GM18873 (cell line): ENCODE results near the gene KRTAP12-2.
"Not testable (repeated sequence)": the region's sequence is repeated elsewhere in the genome, so short reads cannot be mapped to it uniquely, and the experiment has no call there.

Source experiments
- ATAC-seq: cut with Tn5 transposase; IDR thresholded peaks from one replicate; pipeline ENCODE4 v1.9.1; 2021; ENCODE audit warnings: mild to moderate bottlenecking, moderate library complexity, moderate number of reproducible peaks; ENCODE audit not compliant: unreplicated experiment, low FRiP score

KRTAP12-2 gene

DNA sequence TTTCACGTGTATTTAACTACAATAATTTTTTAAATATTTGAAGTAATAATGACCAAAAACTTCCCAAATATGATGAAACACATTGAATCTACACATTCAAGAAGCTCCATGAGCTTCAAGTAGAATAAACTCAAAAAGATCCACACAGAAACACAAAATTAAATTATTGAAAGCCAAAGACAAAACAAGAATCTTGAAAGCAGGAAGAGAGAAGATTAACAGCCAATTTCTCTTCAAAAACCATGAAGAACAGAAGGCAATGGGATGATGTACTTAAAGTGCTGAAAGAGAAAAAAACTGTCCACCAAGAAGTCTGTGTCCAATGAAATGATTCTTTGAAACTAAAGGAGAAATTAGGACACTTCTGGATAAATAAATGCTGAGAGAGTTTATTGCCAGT, 34.7 kb downstream of the KRTAP12-2 start:
- ATAC-seq: no peak

DNA sequence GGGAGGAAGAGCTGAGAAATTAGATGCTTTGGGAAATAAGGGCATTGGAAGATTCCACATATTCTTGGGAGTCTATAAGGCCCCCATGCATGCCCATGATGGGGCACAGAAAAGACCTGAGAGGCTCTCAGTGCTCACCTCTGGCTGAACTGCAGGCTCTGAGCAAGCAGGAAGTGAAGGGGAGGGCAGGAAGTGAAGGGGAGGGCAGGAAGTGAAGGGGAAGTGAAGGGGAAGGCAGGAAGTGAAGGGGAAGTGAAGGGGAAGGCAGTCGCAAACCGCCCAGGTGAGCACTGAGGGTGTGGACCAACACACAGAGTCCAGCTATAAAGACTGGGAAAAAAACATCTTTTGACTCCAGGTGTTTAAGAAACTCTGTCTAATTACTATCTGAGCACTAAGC, 36.3 kb downstream of the KRTAP12-2 start:
- ATAC-seq: no peak

GRCh38 chr21:44628707-44629391, 37.9 kb downstream of the KRTAP12-2 start:
- no peak for ATAC-seq

DNA sequence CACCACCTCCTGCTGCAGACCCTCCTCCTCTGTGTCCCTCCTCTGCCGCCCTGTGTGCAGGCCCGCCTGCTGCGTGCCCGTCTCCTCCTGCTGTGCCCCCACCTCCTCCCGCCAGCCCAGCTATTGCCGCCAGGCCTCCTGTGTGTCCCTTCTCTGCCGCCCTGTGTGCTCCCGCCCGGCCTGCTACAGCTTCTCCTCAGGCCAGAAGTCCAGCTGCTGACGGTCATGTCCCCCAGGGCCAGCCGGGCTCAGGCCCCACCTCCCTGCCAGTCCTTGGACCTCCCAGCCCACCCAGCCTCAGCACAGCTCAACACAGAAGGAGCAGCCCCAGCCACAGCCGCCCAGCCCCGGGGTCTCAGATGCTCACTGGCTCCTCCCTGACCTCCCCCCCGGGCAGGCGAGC, 38.9 kb downstream of the KRTAP12-2 start:
- ATAC-seq: not testable (repeated sequence)

DNA sequence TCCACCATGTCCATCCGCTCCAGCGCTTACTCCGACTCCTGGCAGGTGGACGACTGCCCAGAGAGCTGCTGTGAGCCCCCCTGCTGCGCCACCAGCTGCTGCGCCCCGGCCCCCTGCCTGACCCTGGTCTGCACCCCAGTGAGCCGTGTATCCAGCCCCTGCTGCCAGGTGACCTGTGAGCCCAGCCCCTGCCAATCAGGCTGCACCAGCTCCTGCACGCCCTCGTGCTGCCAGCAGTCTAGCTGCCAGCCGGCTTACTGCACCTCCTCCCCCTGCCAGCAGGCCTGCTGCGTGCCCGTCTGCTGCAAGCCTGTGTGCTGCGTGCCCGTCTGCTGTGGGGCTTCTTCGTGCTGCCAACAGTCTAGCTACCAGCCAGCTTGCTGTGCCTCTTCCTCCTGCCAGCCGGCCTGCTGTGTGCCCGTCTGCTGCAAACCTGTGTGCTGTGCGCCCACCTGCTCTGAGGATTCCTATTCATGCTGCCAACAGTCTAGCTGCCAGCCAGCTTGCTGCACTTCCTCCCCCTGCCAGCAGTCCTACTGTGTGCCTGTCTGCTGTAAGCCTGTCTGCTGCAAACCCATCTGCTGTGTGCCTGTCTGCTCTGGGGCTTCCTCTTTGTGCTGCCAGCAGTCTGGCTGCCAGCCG, 39.4 kb downstream of the KRTAP12-2 start:
- ATAC-seq: not testable (repeated sequence)

DNA sequence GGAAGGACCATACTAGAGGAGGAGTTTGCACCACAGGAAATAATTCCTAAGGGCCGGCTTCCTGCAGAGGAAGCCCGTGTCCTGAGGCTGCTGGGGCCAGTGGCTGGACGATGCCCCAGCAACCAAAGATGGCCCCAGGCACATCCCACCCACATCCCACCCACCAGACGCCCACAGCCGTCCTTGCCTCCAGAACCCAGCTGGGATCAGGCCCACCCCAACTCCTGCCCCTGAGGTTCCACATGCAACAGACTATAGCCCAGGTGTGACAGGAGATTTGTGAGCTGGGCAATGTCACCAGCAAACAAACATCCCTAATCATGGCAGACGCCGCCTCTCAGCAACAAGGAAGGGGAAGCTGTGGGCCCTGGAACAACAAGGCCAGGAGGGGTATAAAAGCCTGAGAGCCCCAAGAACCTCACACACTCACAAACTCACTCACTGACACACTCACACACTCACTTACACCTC, 40.0 kb downstream of the KRTAP12-2 start, which contains the start of gene KRTAP10-9:
KRTAP10-9 (plus strand) TSS at position 421 of the 471 bp plus-strand sequence. CDS start 79 bp downstream, outside the sequence.
- no peak for ATAC-seq

DNA sequence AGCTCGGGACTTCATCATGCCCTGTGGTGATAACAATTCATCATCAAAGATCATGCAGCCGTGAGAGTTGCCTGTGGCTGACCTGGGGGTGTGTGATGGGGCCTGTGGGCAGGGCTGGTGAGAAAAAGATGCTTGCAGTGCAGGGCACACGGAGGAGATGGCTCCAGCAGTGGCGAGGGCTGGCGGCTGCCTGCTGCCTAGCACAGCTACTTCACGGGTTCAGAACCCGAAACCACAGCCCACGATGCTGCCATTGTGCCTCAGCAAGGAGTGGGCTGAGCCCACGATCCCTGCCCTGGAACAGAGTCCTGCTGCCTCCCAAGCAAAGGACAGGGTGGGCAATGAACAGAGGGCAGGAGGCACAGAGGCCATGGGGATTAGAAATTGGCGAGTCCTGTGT, 40.5 kb downstream of the KRTAP12-2 start:
- no peak for ATAC-seq

- no peak for ATAC-seq
These were observed 41.0 kb downstream of the KRTAP12-2 start for GRCh38 chr21:44625756-44626155.

DNA sequence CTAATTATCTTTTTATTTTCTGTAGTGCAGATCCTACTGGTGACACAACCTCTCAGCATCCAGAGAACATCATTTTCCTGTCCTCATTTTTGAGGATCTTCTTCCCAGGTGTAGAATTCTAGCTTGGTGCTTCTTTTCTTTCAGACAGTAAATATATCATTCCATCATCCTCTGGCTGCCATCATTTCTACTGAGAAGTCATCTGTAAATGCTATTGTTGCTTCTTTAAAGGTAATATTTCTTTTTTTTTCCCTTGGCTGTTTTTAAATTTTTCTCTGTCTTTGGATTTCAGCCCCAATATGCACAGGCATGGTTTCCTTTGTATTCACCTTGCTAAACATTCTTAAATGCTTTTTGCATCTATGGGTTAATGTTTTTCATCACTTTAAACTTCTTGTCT, 43.2 kb downstream of the KRTAP12-2 start:
- ATAC-seq: no peak

- no peak for ATAC-seq
These were observed 46.8 kb downstream of the KRTAP12-2 start for GRCh38 chr21:44619886-44620285.

DNA sequence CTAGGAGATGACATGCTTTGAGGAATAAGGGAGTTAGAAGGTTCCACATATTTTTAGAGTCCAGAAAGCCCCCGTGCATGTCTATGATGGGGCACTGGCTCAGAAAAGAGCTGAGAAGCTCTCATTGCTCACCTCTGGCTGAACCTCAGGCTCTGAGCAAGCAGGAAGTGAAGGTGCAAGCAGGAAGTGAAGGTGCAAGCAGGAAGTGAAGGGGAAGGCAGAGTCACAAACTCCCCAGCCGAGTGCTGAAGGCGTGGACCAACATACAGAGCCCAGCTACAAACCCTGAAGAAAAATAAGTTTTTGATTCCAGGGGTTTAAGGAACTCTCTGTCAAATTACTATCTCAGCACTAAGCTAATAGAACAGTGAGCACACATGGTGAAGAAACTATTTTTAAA, 47.8 kb downstream of the KRTAP12-2 start:
- no peak for ATAC-seq

- ATAC-seq: no peak
These were observed 48.2 kb downstream of the KRTAP12-2 start for GRCh38 chr21:44618504-44618903.

GRCh38 chr21:44617071-44617501, 49.6 kb downstream of the KRTAP12-2 start:
- no peak for ATAC-seq

- no peak for ATAC-seq
These were observed 50.2 kb downstream of the KRTAP12-2 start for GRCh38 chr21:44616591-44616926.
